PC-3 (cell line): ENCODE measurements around the gene OSMR. TPM values are rescaled to one million over a fixed set of nuclear protein-coding genes. Genes with fewer than 3 reads are reported as not detected.

Experiments
- ATAC-seq: fragments of 200-7000 bp; cut with Tn5 transposase; 2 replicates; pipeline ENCODE4 v1.9.1; 2020; ENCODE audit warnings: mild to moderate bottlenecking, moderate library complexity
- BruUV-seq: library from RNA; stranded (reverse); fragments of 400-500 nt; replicated peaks from 2 replicates; lab custom pipeline; 2021; lab: Mats Ljungman, UMichigan
- CTCF ChIA-PET: fragments of 300-600 bp; sonication (Branson Sonifier 250); formaldehyde crosslinking; loops from one replicate; lab custom pipeline; 2022; ENCODE audit warnings: antibody characterized with exemption; lab: Charles Lee
- POLR2A ChIA-PET: fragments of 300-600 bp; sonication (Branson Sonifier 250); formaldehyde crosslinking; loops from one replicate; lab custom pipeline; 2022; ENCODE audit warnings: antibody characterized with exemption; ENCODE audit not compliant: unreplicated experiment; lab: Charles Lee
- DNase-seq: peaks from one replicate; pipeline ENCODE4 v3.0.0-alpha.2; 2015
- H2AFZ ChIP-seq: fragments of 300-600 bp; sonication (generic); 2 replicates; pipeline ENCODE4 v1.6.0; 2016; ENCODE audit warnings: antibody characterized with exemption, low read length
- H3F3A ChIP-seq: fragments of 300-600 bp; sonication (generic); one replicate; pipeline ENCODE4 v1.6.0; 2017; ENCODE audit warnings: antibody characterized with exemption, low read length, control low read depth, mild to moderate bottlenecking; ENCODE audit not compliant: unreplicated experiment
- H3K27ac ChIP-seq: fragments of 300-600 bp; sonication (generic); 2 replicates; pipeline ENCODE4 v1.5.1; 2016; ENCODE audit warnings: mild to moderate bottlenecking, low read length
- H3K27me3 ChIP-seq: fragments of 300-600 bp; sonication (generic); 2 replicates; pipeline ENCODE4 v1.6.1; 2016; ENCODE audit warnings: low read length, mixed read lengths
- H3K36me3 ChIP-seq: fragments of 300-600 bp; sonication (generic); 2 replicates; pipeline ENCODE4 v1.6.1; 2016; ENCODE audit warnings: low read depth, mixed run types, low read length, mixed read lengths
- H3K4me1 ChIP-seq: fragments of 300-600 bp; sonication (generic); 2 replicates; pipeline ENCODE4 v1.5.1; 2016; ENCODE audit warnings: low read length; ENCODE audit not compliant: insufficient read depth
- H3K4me2 ChIP-seq: fragments of 300-600 bp; sonication (generic); 2 replicates; pipeline ENCODE4 v1.6.0; 2016; ENCODE audit warnings: low read length
- H3K4me3 ChIP-seq: fragments of 300-600 bp; sonication (generic); 2 replicates; pipeline ENCODE4 v1.5.1; 2016; ENCODE audit warnings: mild to moderate bottlenecking, low read length, mixed read lengths
- H3K79me2 ChIP-seq: fragments of 300-600 bp; sonication (generic); 2 replicates; pipeline ENCODE4 v1.6.1; 2017; ENCODE audit warnings: low read length, mixed read lengths
- H3K9ac ChIP-seq: fragments of 300-600 bp; sonication (generic); 2 replicates; pipeline ENCODE4 v1.6.0; 2016; ENCODE audit warnings: mild to moderate bottlenecking, low read length
- H3K9me2 ChIP-seq: fragments of 300-600 bp; sonication (generic); replicated peaks from 2 replicates; pipeline ENCODE4 v1.6.1; 2016; ENCODE audit warnings: mixed run types, low read length, mixed read lengths
- H3K9me3 ChIP-seq: fragments of 300-600 bp; sonication (generic); 2 replicates; pipeline ENCODE4 v1.6.1; 2016; ENCODE audit warnings: low read length, mixed read lengths
- H4K20me1 ChIP-seq: fragments of 300-600 bp; sonication (generic); 2 replicates; pipeline ENCODE4 v1.6.1; 2016; ENCODE audit warnings: low read length, mixed read lengths
- CTCF ChIP-seq: fragments of 300-600 bp; sonication (generic); conservative IDR thresholded peaks from 2 replicates; pipeline ENCODE4 v1.5.1; 2017; ENCODE audit warnings: antibody characterized with exemption, low read depth, mild to moderate bottlenecking, low read length
- EZH2 ChIP-seq: fragments of 300-600 bp; sonication (generic); IDR thresholded peaks from one replicate; pipeline ENCODE4 v1.6.1; 2017; ENCODE audit warnings: antibody characterized with exemption, mild to moderate bottlenecking, low read length; ENCODE audit not compliant: unreplicated experiment
- EZH2phosphoT487 ChIP-seq: fragments of 300-600 bp; sonication (generic); IDR thresholded peaks from 2 replicates; pipeline ENCODE4 v1.6.1; 2018; ENCODE audit warnings: mild to moderate bottlenecking, antibody characterized with exemption, low read length, borderline replicate concordance
- intact Hi-C: fragments of 100-400 bp; cut with micrococcal nuclease; formaldehyde crosslinking; loops from 2 replicates; pipeline ENCODE4 v1.9.0; 2023
- total RNA-seq: library from RNA; depleted of rRNA; stranded (reverse); fragments of >200 nt; gene quantifications from 2 replicates; pipeline ENCODE4 v1.2.3, GENCODE V29; 2014

OSMR gene
- total RNA-seq, 1 experiment from 2014 or later, result 13.7 TPM

- Histone ChIP-seq H3F3A (peaks cover 4% of the 10 kb centered on the region), H2AFZ (peak overlapping the region; percentile 44), H3K27me3 (no peaks in the 10 kb centered on the region), H3K4me3 (no peak overlapping the region), H3K36me3 (no peaks in the 10 kb centered on the region), H4K20me1 (no peaks in the 10 kb centered on the region), H3K9ac (no peak overlapping the region), H3K4me1 (peaks cover 41% of the 10 kb centered on the region), H3K27ac (no peak overlapping the region), H3K9me2 (no peaks in the 10 kb centered on the region), H3K4me2 (no peak overlapping the region), H3K79me2 (no peaks in the 10 kb centered on the region), H3K9me3 (no peaks in the 10 kb centered on the region)
- ATAC-seq (peak; percentile 53), DNase-seq (peak; percentile 90)
- intact Hi-C loops, result loop anchor here (1.0 to 5.0 kb wide), 5 partner anchors 212 to 542 kb away; no protein-coding TSS in a partner anchor
- peak; percentile 97 for TF ChIP-seq CTCF
- no peak for TF ChIP-seq EZH2
- BruUV-seq, result no TSS peak
- ChIA-PET CTCF (interaction anchor here (0.5 to 4.9 kb wide), 22 partner anchors 16 to 596 kb away, joined by 3 to 114 read pairs (median 4); no protein-coding TSS in a partner anchor), POLR2A (interaction anchor here (0.5 to 0.6 kb wide), 5 partner anchors 19 to 1421 kb away, joined by 3 to 8 read pairs (median 4); no protein-coding TSS in a partner anchor)
Measured at GRCh38 chr5:38809388-38810359, 36.1 kb upstream of the OSMR start.

- intact Hi-C loops, result loop anchor here (5.0 kb wide), 1 partner anchor 548 kb away; no protein-coding TSS in a partner anchor
- DNase-seq, result no peak
- no peaks in the 10 kb centered on the region for H3K4me1 ChIP-seq
- no peak overlapping the region for H2AFZ ChIP-seq
- no peaks in the 10 kb centered on the region for H3K79me2 ChIP-seq
- H3K27me3 ChIP-seq, result no peaks in the 10 kb centered on the region
- ChIA-PET CTCF (no interaction called here), POLR2A (no interaction called here)
- H3K4me2 ChIP-seq, result no peak overlapping the region
- H3K9me3 ChIP-seq, result no peaks in the 10 kb centered on the region
- no peak for ATAC-seq
- no peak for TF ChIP-seq CTCF
- no peak for TF ChIP-seq EZH2
- no peak for TF ChIP-seq EZH2phosphoT487
- BruUV-seq, result no TSS peak
- H3K9me2 ChIP-seq, result no peaks in the 10 kb centered on the region
- H3K4me3 ChIP-seq, result no peak overlapping the region
- H4K20me1 ChIP-seq, result no peaks in the 10 kb centered on the region
- H3F3A ChIP-seq, result no peaks in the 10 kb centered on the region
- H3K36me3 ChIP-seq, result no peaks in the 10 kb centered on the region
- no peak overlapping the region for H3K9ac ChIP-seq
- no peak overlapping the region for H3K27ac ChIP-seq
Measured at GRCh38 chr5:38814879-38815278, 30.9 kb upstream of the OSMR start.
